ENCODE results near the gene TNFRSF21.
"Not testable (repeated sequence)": the region's sequence is repeated elsewhere in the genome, so short reads cannot be mapped to it uniquely, and the experiment has no call there.

The TNFRSF21 gene

DNA sequence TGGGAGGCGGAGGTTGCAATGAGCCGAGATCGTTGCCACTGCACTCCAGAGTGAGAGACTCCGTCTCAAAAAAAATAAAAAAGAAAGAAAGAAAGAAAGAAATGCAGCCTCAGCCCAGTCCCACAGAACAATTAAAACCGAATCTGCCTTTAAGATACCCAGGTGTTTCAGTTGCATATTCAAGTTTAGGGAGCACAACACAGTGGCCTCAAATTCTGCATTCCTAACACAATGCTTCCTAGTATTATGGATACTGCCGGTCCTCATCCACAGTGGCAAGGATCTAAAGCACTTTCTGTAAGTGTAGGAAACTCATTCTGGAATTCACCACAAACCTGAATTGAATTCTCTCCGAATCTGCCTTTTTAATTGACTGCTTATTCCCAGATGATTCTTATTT is 80.5 kb downstream of the TNFRSF21 start:
- no peak for DNase-seq (ENCODE audit: low read depth in 2 of 3, low spot score in 2 of 3)

DNA sequence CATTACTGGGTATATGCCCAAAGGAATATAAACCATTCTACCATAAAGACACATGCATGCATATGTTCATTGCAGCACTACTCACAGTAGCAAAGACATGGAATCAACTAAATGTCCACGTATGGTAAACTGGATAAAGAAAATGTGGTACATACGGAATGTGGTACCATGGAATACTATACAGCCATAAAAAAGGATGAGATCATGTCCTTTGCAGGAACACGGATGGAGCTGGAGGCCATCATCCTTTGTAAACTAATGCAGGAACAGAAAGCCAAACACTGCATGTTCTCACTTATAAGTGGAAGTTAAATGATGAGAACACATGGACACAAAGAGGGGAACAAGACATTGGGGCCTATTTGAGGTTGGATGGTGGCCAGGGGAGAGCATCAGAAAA is 81.6 kb downstream of the TNFRSF21 start:
- not testable (repeated sequence) for DNase-seq (ENCODE audit: low read depth in 2 of 3, low spot score in 2 of 3)

DNA sequence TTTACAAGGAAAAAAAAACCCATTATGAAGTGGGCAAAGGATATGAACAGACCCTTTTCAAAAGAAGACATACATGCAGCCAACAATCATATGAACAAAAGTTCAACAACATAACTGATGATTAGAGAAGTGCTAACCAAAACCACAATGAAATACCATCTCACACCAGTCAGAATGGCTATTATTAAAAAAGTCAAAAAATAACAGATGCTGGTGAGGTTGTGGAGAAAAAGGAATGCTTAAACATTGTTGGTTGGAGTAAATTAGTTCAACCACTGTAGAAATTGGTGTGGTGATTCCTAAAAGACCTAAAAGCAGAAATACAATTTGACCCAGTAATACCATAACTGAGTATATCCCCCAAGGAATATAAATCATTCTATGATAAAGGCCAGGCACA is 86.5 kb downstream of the TNFRSF21 start:
- not testable (repeated sequence) for DNase-seq (ENCODE audit: low read depth in 2 of 3, low spot score in 2 of 3)

DNA sequence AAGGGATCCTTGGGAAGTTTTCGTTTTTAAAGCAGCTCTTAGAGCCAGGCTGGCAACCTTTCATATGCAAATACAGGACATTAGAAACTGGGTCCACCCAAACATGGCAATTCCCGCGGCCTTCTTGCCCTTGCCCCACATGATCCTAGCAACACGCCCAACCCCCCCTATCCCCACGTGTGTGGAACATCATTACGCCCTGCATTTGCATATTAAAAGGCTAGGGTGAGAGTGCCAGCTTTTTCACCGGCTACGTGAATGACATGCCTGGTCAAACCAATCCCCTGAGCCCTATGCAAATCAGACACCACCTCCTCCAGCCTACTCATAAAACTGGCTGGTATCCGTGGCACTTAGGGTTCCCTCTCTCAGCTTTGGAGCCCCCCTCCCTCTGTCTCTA is 88.1 kb downstream of the TNFRSF21 start:
- DNase-seq (ENCODE audit: low read depth in 2 of 3, low spot score in 2 of 3), result no peak

DNA sequence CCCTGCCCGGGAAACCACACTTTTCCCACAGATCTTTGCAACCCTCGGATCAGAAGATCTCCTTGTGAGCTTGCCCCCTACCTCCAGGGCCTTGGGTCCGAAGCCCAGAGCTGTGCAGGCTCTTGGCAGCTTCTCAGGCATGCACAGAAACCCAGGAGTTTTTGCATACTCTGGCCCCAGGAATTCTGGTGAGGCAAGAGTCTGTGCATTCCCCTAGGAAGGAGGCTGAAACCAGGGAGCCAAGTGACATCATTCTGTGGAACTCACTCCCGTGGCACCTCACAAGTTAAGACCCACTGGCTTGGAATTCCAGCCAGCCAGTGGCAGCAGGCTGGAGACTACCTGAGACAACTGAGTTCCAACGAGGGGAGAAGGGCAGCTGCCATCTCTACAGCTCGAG is 100.1 kb downstream of the TNFRSF21 start:
- DNase-seq (ENCODE audit: low read depth in 2 of 3, low spot score in 2 of 3), result no peak

DNA sequence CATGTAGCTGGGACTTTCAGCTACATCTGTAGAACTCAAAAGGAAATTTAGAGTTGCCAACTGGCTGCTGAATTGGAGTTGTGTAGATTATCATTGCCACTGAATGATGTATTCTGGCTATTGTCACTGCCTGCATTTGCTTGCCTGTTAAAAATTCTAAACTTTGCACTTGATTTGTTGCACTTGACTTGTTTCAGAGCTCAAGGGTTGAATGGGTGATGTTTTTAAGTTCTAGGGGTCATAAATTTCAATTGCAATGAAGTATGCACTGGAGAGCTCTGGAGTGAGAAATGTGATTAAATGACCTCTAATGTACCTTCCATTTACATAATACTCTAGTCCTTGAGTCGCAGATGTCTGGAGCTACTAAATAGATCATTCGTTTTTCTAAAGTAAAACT is 102.4 kb downstream of the TNFRSF21 start:
- DNase-seq (ENCODE audit: low read depth in 2 of 3, low spot score in 2 of 3), result no peak

DNA sequence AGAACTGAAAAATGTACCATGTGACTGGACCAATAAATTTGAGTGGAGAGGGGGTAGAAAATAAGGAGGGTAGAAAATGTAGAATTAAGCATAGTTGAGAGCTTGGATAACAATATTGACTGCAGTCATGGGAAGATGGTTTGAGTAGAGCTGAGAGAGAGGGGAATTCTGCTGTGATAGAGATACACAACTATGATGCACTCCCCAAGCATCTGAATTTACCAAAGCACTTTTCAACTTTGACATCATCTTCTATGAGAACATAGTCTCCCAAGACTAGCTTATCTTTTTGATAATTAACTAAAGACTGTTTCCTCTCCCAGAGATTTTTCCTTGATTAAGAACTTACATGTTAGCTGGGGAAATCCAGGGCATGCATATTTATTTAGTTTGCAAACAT is 103.1 kb downstream of the TNFRSF21 start:
- no peak for DNase-seq (ENCODE audit: low read depth in 2 of 3, low spot score in 2 of 3)

DNA sequence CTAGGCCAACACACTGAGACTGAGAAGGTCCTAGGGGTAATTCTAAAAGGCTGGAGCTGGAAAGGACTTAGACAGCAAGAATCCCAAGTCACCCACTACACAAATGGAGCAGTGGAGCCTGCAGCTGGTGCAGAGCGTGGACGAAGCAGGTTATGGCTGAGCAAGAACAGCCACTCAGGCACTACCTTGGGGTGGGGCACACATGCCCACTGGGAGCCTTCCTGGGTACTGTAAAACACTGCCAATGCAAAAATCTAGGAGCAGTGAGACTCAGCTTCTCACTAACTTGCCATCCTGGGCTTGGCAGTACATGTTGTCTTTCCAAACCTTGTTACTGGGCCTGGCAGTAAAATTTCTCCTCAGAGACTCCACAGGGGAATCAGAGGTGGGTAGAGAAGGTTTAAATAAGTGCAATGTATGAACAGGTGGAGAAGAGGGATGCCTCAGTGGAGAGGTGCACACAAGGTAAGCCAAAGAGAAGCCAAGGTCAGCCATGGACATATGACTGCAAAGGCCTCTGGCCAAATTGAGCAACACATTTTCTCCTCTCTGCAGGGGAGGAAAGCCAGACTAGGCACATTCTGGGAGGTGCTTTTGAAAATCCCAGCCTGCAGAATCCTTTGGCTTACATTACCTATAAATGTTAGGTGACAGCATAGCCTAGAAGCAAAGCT is 105.6 kb downstream of the TNFRSF21 start:
- DNase-seq (ENCODE audit: low read depth in 2 of 3, low spot score in 2 of 3), result no peak

DNA sequence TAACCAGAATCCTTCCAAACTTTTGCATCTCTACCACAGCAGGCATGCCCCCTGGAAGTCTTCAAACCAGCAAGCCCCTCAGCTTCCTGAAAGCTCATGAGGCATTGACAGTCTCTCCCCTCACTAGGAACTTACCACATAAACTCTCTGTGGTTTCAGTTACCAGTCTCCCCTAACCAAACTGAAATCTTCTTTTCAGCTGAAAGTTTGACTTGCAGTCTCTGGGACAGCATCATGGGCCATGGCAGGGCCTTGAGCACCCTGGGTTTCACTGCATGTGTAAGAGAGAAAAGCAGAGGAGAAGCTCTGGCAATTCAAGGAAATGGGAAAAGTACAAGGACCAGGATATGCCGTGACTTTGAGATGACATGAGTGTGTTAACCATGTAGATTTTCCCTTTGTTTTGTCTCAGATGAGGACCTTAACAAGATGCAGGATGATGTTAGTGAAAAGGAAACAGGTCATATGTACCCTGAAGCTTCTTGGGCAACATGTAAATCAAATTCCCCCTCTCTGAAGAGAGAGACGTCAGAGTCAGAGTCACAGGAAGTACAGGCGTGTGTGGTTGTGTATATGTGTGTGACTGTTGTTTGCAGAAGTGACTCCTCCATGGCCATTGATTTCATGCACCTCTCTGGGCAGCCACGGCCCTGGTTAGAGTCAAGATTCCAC is 106.3 kb downstream of the TNFRSF21 start:
- no peak for DNase-seq (ENCODE audit: low read depth in 2 of 3, low spot score in 2 of 3)

DNA sequence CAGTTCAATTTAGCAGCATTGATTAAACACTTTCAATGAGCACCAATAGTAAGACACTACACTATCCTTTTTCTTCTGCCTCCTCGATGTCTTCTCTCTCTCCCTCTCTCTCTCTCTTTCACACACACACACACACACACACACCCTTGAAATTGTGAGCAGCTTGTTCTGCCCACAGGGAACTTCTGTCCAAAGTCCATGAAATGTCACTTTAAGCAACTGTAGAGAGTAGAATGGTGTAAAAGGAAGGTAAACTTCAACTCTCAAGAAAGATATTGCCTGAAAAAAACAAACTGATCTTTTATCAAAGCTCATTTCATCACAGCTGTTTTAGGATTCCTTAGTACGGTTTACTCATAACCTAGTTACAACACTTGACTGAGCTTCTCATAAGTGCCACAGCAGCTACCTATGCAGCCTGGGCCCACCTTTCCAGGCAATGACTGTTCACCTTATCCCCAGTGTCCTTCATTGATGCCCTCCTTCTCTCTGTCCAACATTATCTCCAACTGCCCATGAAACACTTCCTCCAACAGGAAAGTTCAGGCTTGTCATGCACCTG is 107.0 kb downstream of the TNFRSF21 start:
- no peak for DNase-seq (ENCODE audit: low read depth in 2 of 3, low spot score in 2 of 3)

DNA sequence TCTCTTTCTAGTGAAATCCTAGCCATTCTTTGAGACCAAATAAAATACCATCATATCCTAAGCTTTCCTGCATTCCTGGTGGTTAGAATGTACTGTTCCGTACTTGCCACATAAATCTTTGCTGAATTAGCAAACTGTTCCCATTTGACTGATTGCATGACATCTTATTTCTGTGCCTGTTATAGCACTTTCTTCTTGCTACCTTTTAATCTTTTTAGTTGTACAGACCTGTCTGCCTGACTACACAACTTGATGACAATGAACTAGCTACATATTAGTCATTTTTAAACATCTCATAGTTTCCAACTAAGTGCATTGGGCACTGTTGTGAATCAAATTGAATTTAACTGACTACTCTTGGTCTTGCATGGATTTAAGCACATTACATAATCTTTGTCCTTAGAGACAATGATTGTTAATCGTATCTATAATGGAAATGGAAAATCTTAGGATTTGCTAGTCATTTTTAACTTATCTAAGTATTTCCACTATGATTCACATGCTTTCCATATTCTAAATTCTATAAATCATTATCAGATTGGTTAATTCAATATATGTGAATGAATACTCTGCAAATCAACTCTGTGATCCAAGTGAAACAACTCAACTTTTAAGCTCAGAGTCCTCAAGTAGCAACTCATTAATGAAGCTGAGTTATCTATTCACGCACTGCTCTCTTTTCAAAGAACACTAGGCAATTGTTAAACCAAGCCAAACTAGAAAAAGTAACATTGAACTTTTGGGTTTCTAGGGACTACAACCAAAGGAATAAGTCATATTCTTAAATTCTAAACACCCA is 109.0 kb downstream of the TNFRSF21 start:
- no peak for DNase-seq (ENCODE audit: low read depth in 2 of 3, low spot score in 2 of 3)

DNA sequence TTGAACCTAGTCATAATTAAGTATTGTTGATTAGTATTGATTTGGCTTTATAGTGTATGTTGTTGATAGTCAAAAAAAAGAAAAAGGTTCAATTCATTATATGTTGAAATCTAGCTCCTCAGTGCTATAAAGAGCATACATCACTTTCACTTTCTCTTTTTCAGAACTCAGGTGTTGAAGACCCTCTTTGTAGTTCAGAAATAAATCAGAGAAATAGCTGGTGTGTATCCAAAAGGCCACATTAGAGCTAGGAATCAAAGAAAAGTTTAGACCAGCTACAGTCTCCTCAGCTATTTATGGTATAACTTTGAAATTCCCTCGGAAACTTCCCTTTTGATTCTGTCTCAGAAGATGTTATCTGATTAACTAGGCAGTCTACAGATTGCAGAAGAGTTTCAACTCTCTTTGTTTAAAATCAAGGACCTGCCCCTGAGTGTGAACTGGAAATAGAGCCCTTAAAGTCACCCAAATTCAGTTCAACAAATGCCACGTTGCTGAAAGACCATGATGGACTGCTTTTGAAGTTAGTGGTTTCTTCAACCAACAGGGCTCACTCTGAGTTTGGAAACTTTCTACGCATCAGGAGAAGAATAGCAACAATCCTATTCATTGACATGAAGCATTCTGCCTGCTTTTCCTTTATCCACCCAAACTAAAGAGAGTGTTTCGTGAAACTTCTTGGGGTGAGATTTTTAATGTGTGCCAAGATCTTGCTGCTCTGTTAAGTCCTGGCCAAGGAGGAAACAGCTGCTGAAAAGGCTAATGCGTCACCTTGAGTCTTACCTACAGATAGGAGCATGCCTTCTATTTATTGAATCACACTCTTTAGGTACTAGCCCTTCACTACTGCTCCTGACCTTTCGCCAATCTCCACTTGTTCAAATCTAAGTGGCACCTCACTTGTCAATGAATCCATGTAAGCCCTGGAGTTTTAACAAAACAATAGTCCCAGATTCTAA is 111.7 kb downstream of the TNFRSF21 start:
- DNase-seq (ENCODE audit: low read depth in 2 of 3, low spot score in 2 of 3), result no peak

DNA sequence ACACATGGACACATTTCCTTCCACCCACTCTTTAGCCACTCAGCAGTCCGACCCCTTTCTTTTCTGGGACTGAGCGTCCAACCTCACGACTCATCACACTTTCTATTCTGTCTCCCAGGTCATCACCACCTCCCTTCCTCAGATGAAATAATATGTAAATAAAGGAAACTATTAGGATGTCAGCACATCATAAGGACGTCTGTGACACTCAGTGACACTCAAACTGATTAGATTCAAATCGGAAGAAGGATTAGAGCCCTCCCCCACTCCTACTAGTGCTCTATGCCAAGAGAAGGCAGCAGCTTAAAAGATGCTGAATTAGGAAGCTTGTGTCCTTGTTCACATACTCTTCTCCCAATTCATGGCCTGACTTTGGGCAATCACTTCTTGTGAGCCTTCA is 113.6 kb downstream of the TNFRSF21 start:
- no peak for DNase-seq (ENCODE audit: low read depth in 2 of 3, low spot score in 2 of 3)

DNA sequence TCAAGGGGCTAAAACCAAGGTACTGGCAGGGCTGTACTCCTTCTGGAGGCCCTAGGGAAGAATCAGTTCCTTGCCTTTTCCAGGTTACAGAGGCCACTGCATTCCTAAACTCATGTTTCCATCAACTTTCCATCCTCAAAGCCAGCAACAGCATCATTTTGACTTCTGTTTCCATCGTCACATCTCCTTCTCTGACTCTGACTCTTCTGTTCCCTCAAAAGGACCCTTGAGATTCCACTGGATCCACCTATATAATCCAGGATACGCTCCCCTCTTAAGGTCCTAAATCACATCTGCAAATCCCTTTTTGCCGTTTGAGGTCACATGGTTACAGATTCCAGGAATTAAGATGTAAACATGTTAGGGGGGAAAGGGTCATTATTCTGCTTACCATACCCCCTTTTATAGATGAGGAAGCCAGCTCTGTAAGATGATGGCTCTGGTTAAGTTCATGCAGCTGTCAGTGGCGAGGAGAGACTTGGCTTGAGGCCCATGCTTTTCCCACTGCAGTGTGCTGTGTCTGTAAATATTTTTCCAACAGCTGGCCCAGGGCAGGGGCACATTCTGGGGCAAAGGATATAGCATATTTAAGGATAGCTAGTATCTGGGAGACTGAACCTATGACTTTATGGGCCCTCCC is 114.6 kb downstream of the TNFRSF21 start:
- DNase-seq (ENCODE audit: low read depth in 2 of 3, low spot score in 2 of 3), result no peak

DNA sequence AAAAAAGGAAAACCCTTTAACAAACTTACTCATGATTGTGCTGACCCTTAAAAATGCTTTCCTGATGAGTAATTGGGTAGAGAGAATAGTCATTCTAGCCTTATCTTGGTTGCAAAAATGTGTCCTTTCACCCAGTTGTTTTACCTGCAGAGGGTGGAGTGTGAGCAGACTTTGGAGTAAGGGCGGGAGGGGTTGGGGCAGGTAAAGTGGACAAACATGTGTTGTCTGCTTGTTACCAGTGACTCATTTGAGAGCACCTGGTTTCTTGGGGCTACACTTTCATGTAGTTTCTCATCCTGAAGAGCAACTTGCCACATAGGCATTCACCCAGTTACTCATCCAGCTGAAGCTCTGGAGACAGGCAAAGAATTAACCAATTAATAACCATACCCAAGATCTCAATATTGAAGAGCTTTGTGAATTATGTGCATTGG is 121.1 kb downstream of the TNFRSF21 start:
- DNase-seq (ENCODE audit: low read depth in 2 of 3, low spot score in 2 of 3), result no peak

DNA sequence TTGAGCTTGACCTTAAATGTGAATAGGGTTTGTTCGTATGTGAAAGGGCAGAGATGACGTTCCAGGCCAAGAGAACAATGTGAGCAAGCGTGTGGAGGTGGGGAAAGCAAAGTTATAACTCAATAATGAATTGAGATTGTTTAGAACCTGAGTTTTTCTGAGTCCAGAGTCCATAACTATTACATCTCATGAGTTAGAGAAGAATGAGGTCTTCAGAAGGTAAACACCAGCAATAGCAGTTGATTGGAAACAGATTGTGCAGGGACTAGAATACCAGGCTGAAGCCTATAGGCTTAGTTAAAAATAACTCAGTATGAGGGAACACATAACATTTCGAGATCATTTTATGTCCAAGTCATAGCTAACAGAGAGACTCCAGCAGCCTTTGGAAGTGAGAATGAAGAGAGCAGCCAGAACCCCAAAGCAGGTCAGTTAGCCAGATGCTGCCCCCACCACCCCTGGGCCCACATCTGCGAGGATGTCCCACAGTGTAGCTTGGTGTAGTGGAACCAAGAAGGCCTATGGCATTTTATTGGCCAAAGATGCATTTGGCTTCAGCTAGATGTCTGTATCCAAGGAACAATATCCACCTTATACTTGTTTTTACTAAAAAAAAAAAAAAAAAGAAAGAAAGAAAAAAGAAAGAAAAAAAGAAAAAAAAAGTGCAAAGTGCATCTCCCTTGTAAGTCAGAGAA is 121.7 kb downstream of the TNFRSF21 start:
- DNase-seq (ENCODE audit: low read depth in 2 of 3, low spot score in 2 of 3), result no peak

DNA sequence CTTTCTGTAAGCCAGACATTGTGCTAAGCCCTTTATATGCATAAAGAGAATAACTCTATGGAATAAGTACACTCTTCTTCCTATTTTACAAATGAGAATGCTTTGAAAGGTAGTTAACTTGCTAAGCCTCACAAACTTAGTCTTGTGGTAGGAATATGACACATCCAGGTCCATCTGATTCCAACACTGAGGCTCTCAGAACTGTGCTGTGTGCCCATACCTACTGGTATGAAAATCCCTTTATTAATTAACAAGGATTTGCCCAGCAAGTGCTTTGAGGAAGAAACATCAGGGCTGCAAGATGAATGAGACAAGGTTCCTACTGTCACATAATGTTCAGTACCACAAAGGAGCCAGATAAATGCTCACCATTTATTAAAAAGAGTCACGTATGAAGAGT is 122.6 kb downstream of the TNFRSF21 start:
- no peak for DNase-seq (ENCODE audit: low read depth in 2 of 3, low spot score in 2 of 3)

DNA sequence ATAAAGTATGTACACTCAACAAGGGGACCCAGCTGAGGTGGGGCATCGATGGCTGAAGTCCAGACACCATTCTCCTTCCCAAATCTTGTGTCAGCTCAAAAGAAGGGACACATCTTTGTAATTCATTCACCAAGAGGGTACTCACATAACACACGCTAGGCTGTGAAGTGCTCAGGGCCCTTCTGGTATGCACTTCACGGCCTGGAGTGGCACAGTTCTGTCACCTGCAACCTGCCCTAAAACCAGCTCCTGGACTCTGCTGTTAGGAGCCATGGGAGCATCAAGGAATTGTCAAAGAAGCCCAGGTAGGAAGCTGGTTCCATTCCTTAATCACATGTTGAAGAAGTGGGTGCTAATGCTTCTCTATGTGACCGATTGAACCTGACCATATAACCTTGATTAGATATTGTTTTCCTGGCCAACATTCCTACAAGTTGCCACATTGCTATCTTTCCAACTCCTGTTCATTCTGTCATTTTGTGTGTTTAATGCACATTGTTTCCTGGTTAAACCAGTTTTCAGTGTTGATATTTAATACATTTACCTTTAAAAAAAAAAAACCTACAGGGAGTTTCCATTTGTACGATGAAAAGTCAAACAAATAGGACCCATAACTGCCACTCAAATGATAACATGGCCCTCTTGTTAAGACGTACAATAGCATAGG is 127.3 kb downstream of the TNFRSF21 start:
- no peak for DNase-seq (ENCODE audit: low read depth in 2 of 3, low spot score in 2 of 3)

DNA sequence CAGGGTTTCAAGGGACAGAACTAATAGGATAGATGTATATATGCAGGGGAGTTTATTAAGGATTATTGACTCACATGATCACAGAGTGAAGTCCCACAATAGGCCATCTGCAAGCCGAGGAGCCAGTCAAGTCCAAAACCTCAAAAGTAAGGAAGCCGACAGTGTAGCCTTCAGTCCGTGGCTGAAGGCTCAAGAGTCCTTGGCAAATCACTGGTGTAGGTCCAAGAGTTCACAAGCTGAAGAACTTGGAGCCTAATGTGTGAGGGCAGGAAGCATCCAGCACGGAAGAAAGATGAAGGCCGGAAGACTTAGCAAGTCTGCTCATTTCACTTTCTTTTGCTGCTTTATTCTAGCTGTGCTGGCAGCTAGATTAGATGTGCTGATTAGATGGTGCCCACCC is 128.0 kb downstream of the TNFRSF21 start:
- no peak for DNase-seq (ENCODE audit: low read depth in 2 of 3, low spot score in 2 of 3)

All from activated CD8-positive, alpha-beta memory T cell treated with anti-CD3 and anti-CD28 coated beads for 48 hours (primary cell).